Cardiac muscle cell (in vitro differentiated cells and primary cell): ENCODE results near the gene ITSN2. TPM values are rescaled to one million over a fixed set of nuclear protein-coding genes. Genes with fewer than 3 reads are reported as not detected.

ENCODE experiments used
- DNase-seq, 2 donors: peaks; one replicate each; pipeline versions ENCODE4 v3.0.0 to v3.0.0-alpha.2; 2010 to 2017; ENCODE audit warnings: low read depth in 1 of 2, low spot score in 1 of 2
- H3K27ac ChIP-seq: fragments of 200-600 bp; sonication (generic); 2 replicates; pipeline ENCODE4 v1.5.1; 2016
- H3K27me3 ChIP-seq: fragments of 200-600 bp; sonication (generic); 2 replicates; pipeline ENCODE4 v1.6.0; 2016; ENCODE audit warnings: control low read depth
- H3K36me3 ChIP-seq: fragments of 200-600 bp; sonication (generic); 2 replicates; pipeline ENCODE4 v1.5.1; 2016; ENCODE audit warnings: control low read depth
- H3K4me1 ChIP-seq: fragments of 200-600 bp; sonication (generic); 2 replicates; pipeline ENCODE4 v1.8.1; 2017; ENCODE audit warnings: low read depth, mild to moderate bottlenecking, mixed run types
- H3K4me3 ChIP-seq: fragments of 200-600 bp; sonication (generic); 2 replicates; pipeline ENCODE4 v1.5.1; 2016; ENCODE audit warnings: mild to moderate bottlenecking
- H3K9me3 ChIP-seq: fragments of 200-600 bp; sonication (generic); 2 replicates; pipeline ENCODE4 v1.5.1; 2017; ENCODE audit warnings: low read depth, mild to moderate bottlenecking, control low read depth
- polyA plus RNA-seq: library from polyadenylated mRNA; unstranded; fragments of >200 nt; fragmentation: Nextera tagmentation; extraction: Ambion mirVana; gene quantifications from 2 replicates; pipeline ENCODE4 v1.2.1, GENCODE V29; 2016
- total RNA-seq: library from RNA; depleted of rRNA; stranded (reverse); fragments of >200 nt; gene quantifications from 2 replicates; pipeline ENCODE4 v1.2.3, GENCODE V29; 2016
- TF ChIP-seq, protein P1 (sequence below): IDR thresholded peaks from 2 replicates; pipeline ENCODE4 v1.5.1; 2012; ENCODE audit warnings: low read depth, mild to moderate bottlenecking, low read length

Gene ITSN2
- total and polyA plus RNA-seq, 2 experiments from 2014 or later: 22.3 to 22.8 TPM

DNA sequence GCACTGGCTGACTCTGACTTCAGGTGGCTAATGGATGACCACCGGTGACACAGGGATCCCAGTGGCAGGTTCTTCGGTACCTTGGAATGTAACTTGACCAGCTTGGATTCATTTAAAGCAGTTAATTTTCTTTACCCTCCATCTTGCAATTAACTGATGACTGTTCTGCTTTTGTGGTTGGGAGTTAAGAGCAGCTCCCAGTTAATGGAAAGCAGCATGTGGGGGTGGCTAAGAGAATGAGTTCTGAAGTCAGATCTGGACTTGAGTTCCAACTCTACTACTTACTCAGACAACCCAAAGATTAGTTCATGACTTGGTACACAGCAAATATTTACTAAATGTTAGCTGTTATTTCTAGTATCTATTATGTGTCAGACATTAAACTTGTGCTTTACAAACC is 127.0 kb downstream of the ITSN2 start:
- no peaks in the 10 kb centered on the region for H3K36me3 ChIP-seq
- no peaks in the 10 kb centered on the region for H3K27me3 ChIP-seq
- H3K4me1 ChIP-seq: no peaks in the 10 kb centered on the region
- H3K4me3 ChIP-seq: no peak overlapping the region
- TF ChIP-seq, protein P1, sequence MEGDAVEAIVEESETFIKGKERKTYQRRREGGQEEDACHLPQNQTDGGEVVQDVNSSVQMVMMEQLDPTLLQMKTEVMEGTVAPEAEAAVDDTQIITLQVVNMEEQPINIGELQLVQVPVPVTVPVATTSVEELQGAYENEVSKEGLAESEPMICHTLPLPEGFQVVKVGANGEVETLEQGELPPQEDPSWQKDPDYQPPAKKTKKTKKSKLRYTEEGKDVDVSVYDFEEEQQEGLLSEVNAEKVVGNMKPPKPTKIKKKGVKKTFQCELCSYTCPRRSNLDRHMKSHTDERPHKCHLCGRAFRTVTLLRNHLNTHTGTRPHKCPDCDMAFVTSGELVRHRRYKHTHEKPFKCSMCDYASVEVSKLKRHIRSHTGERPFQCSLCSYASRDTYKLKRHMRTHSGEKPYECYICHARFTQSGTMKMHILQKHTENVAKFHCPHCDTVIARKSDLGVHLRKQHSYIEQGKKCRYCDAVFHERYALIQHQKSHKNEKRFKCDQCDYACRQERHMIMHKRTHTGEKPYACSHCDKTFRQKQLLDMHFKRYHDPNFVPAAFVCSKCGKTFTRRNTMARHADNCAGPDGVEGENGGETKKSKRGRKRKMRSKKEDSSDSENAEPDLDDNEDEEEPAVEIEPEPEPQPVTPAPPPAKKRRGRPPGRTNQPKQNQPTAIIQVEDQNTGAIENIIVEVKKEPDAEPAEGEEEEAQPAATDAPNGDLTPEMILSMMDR: no peak
- no peaks in the 10 kb centered on the region for H3K9me3 ChIP-seq
- H3K27ac ChIP-seq: no peak overlapping the region
- no peak for DNase-seq

DNA sequence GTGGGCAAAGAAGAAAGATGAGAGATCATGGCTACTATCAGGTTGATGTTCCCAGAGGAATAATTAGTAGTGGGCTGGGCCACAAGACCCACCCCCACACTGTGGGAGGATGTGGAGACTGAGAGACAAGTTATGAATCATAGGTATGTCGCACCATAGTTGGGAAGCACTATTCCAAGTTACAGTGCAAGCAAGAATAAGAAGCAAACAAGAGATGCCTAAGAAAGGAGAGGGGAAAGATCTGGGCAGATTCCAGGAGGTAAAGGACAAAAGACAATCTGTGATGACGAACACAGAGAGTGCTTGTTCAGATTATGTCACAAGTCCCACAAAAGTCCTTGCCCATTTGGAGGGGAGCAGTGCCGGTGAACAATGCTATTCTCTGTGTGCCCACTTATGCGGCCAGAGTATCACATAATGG is 128.9 kb downstream of the ITSN2 start:
- peak in 1 of 2 donors; percentile 28 for DNase-seq
- H3K4me1 ChIP-seq: no peaks in the 10 kb centered on the region

DNA sequence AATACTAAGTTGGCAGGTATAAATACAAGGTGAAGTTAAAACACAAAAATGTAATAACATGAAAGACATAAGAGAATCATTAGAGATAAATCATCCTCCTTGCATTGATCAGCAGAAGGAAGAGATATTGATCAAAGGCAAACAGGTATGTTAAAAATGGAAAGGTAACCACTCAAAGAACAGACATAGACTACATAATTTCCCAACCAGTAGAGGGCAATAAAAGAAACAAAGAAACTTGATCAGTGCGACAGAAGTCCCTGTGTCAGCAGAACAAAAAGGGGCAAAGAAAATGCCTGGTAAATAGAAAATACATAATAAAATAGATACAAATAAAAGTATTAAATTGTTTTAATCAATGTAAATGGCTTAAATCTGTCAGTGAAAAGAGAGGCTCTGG is 131.9 kb downstream of the ITSN2 start:
- TF ChIP-seq, protein P1: peak; percentile 34
- no peak overlapping the region for H3K27ac ChIP-seq
- H3K36me3 ChIP-seq: no peaks in the 10 kb centered on the region
- H3K9me3 ChIP-seq: no peaks in the 10 kb centered on the region
- no peak overlapping the region for H3K4me3 ChIP-seq
- H3K27me3 ChIP-seq: no peaks in the 10 kb centered on the region
- no peaks in the 10 kb centered on the region for H3K4me1 ChIP-seq
- peak; percentile 21 to 26 for DNase-seq

More for the DNA sequence above, 128.9 kb downstream of the ITSN2 start:
- no peak overlapping the region for H3K4me3 ChIP-seq
- no peak overlapping the region for H3K27ac ChIP-seq
- no peaks in the 10 kb centered on the region for H3K9me3 ChIP-seq
- no peaks in the 10 kb centered on the region for H3K36me3 ChIP-seq
- H3K27me3 ChIP-seq: no peaks in the 10 kb centered on the region
- TF ChIP-seq, protein P1: no peak

DNA sequence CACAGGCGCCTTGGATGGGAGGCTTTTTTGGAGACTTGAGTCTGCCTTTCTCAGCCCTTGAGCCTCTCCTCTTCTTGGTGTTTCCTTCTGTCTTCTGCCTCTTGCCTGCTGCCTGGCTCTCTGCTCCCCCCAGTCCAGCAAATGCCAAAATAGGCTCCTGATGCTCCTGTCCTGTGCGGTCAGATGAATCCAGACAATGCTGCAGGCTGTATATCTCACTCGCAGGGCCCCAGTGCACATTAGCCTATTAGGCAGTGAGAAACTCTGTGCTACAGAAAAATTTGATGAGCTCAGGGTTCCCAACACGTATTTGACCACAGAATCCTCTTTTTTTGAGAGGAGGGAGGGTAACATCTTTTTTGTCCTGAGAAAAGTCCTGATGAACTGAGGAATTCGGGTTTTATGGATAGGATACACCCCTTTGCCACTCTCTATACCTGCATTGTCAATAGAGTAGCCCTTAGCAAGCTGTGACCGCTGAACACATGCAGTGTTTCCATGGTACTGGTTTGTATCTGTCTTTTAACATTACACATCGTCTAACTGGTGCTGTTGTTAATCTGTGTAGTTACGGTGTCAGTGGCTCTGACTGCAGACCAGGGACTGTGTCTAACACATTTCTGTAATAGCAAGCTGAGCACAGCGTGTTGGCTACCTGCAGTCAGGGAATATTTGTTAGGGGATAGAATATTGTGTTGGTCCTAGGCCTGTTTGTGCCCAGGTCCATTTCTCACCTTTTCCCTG is 134.7 kb downstream of the ITSN2 start:
- no peak overlapping the region for H3K27ac ChIP-seq
- no peak for DNase-seq

DNA sequence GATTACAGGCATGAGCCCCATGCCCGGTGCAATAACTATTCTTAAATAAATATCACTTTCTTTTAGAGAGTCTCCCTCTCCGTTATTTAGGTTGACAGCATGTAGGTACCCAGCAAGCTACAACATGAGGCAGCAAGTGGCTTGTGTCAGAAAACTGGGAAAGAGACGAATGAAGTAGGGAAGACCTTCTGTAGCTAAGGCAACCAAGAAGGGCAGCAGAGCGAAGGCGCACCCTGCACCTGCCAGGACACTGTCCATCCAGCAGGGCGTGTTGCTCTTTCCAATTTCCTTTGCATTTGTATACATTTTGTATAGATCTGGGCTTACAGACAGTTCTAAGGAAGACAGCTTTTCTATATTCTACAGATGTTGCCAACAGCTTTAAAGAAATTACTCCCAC is 137.4 kb downstream of the ITSN2 start:
- no peaks in the 10 kb centered on the region for H3K27me3 ChIP-seq
- TF ChIP-seq, protein P1: no peak
- no peak for DNase-seq
- H3K9me3 ChIP-seq: no peaks in the 10 kb centered on the region
- H3K36me3 ChIP-seq: no peaks in the 10 kb centered on the region
- H3K4me1 ChIP-seq: no peaks in the 10 kb centered on the region
- H3K4me3 ChIP-seq: no peak overlapping the region
- H3K27ac ChIP-seq: no peak overlapping the region

More for the DNA sequence above, 134.7 kb downstream of the ITSN2 start:
- no peaks in the 10 kb centered on the region for H3K4me1 ChIP-seq
- TF ChIP-seq, protein P1: no peak
- no peaks in the 10 kb centered on the region for H3K36me3 ChIP-seq
- no peaks in the 10 kb centered on the region for H3K9me3 ChIP-seq
- no peak overlapping the region for H3K4me3 ChIP-seq
- no peaks in the 10 kb centered on the region for H3K27me3 ChIP-seq
